Measurements from ENCODE around the gene SPDYE18. TPM values are rescaled to one million over a fixed set of nuclear protein-coding genes. Genes with fewer than 3 reads are reported as not detected.
"Not testable (repeated sequence)": the region's sequence is repeated elsewhere in the genome, so short reads cannot be mapped to it uniquely, and the experiment has no call there.

Gene SPDYE18
- total RNA-seq (under 1 TPM in 6 of 9 donors, not detected in 3; 0.40 to 0.74 (median 0.54) TPM), polyA plus RNA-seq (1 to 10 TPM in 1 of 2 donors, under 1 TPM in 1; 0.21 to 1.0 TPM)
- long read RNA-seq, donor 1: 0 reads
- long read RNA-seq, donor 2, partial matches to known transcripts: 0 of 1 reads
- long read RNA-seq, donor 2, other reads (novel, unspliced or antisense): 1 of 1 reads
- long read RNA-seq, donor 3: 0 reads

DNA sequence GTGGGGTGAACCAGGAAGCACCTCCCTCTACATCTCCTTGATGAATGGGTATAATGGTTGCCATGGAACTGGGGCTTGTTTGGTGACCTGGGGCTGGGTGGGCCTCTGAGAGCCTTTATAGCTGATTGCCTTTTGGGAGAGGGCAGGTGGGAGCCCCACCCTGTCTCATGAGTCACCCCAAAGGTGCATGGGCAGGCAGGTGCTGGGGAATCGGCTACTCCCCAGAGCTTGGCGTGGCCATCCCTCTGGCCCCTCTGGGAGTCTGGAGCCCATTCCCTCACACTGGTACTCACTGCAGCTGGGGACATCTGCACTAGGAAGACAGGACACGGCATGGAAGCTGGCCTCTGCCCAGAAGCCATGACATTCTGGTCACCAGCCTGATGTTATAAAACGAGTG lies at the start of gene SPDYE18:
TSS of gene SPDYE18 (minus strand) at position 2 of the 400 bp plus-strand sequence. CDS start 2,046 bp downstream, outside the sequence.
- intact Hi-C loops (cut with DNase I); H3K27me3 ChIP-seq; H3K36me3 ChIP-seq; H3K9me3 ChIP-seq; DNase-seq; H3K4me1 ChIP-seq; H3K27ac ChIP-seq; H3K4me3 ChIP-seq: not testable (repeated sequence)
- 95 to 96% methylated on average over 4 of the region's 4 CpGs; no CpG with 5 or more reads in 2 of the 4 donors for WGBS, 4 donors
- ATAC-seq: peak in 2 of 4 donors; percentile 24 to 55

DNA sequence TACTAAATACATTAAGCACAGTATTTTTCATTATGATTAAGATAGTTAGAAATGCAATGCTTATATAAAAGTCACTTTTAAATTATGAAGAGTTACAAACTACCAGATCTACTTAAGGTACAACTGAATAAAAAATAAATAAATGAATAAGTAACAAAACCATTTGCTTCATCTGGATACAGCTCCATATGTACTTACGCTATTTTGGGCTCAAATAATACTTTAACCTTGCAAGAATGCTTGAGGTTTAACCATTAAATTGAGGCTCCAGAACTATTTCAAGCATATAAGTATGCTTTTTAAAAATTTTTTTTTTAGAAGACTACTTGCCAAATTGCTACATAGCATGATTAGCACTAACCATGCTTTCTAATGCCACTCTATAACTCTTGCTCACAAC lies 46.0 kb upstream of the SPDYE18 start:
- H3K27ac ChIP-seq; DNase-seq; H3K4me1 ChIP-seq; ATAC-seq; intact Hi-C loops (cut with DNase I); H3K9me3 ChIP-seq; H3K27me3 ChIP-seq; H3K4me3 ChIP-seq: not testable (repeated sequence)
- H3K36me3 ChIP-seq: peaks cover 0 to 13% (median 3%) of the 10 kb centered on the region in 9 donors
- WGBS, 4 donors: 92 to 100% (median 94%) methylated on average over 1 of the region's 1 CpG

DNA sequence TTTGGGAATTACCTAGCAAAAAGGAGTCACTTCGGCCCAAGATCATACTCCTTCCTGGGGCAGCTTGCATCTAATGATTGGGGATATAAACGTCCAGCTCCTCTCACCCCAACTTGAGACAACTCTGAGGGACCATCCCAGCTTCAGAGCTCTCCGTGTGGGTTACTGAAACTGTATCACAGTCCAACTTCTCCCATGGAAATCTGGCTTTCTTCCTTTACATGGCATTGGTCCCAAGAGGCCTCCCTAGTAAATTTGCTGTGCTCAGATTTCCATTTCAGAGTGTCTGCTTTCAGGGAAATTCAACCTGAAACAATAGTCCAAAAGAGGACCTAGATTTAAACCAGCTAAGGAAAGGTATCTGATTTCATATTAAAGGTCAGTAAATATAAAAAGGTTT lies 45.3 kb upstream of the SPDYE18 start:
- DNase-seq; H3K27me3 ChIP-seq; intact Hi-C loops (cut with DNase I); H3K4me3 ChIP-seq; H3K9me3 ChIP-seq; H3K4me1 ChIP-seq: not testable (repeated sequence)
- peak overlapping the region in 1 of 12 donors; percentile 60 for H3K27ac ChIP-seq
- 16 to 43% (median 30%) methylated on average over 2 to 3 of the region's 3 CpGs for WGBS, 4 donors
- H3K36me3 ChIP-seq: peaks cover 0 to 13% (median 3%) of the 10 kb centered on the region in 9 donors
- peak in 1 of 4 donors; percentile 26 for ATAC-seq

DNA sequence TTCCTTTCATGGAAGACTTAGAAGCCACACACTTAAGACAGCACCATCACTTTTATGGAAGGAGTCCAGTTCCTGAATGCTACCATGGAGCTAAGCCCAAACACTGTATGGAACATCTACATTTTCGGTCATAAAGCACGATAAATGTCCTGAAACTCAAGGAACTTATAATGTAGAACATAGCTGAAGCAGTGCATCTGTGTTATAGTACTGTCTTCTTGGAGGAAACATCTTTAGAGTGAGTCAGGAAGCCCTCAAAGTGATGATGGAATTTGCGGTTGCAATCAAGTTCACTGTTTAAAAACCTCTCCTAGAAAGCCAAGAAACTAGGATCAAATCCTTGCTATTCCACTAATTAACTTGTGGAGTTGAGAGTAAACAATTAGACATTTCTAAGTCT lies 43.5 kb upstream of the SPDYE18 start:
- H3K4me3 ChIP-seq; H3K27me3 ChIP-seq; H3K27ac ChIP-seq; H3K4me1 ChIP-seq; intact Hi-C loops (cut with DNase I); ATAC-seq; DNase-seq; H3K9me3 ChIP-seq: not testable (repeated sequence)
- peaks cover 0 to 13% (median 3%) of the 10 kb centered on the region in 9 donors for H3K36me3 ChIP-seq
- WGBS, 4 donors: 93 to 100% (median 96%) methylated on average over 3 of the region's 3 CpGs

- DNase-seq; H3K4me1 ChIP-seq; H3K27ac ChIP-seq; intact Hi-C loops (cut with DNase I); H3K27me3 ChIP-seq; ATAC-seq; H3K36me3 ChIP-seq; H3K9me3 ChIP-seq; H3K4me3 ChIP-seq: not testable (repeated sequence)
Measured at GRCh38 chr7:77102671-77103070, 40.3 kb upstream of the SPDYE18 start.

DNA sequence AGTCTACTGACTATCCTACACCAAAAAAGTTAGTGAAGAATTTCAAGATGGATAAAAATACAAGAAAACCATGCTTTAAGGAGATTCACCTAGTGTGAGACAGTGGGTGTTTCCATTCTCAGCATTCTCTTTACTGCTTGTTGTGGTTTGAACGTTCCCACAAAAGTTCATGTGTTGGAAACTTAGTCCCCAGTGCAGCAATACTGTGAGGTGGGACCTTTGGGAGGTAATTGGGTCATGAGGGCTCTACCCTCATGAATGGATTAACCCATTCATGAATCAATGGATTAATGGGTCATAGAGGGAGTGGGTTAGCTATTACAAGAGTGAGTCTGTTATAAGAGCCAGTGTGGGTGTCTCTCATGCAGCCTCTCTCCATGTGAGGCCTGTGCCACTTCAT lies 38.8 kb upstream of the SPDYE18 start:
- H3K27me3 ChIP-seq; H3K36me3 ChIP-seq; ATAC-seq; H3K9me3 ChIP-seq; H3K27ac ChIP-seq; DNase-seq; H3K4me1 ChIP-seq; intact Hi-C loops (cut with DNase I); H3K4me3 ChIP-seq: not testable (repeated sequence)
- WGBS, 4 donors: 85 to 100% (median 90%) methylated on average over 1 of the region's 1 CpG

DNA sequence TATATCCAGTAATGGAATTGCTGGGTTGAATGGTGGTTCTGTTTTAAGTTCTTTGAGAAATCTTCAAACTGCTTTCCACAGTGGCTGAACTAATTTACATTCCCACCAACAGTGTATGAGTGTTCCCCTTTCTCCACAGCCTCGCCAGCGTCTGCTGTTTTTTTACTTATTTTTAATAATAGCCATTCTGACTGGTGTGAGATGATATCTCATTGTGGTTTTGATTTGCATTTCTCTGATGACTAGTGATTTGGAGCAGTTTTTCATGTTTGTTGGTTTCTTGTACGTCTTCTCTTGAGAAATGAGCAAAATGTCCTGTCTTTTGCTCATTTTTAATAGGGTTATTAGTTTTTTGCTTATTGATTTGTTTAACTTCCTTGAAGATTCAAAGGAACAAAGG lies 38.1 kb upstream of the SPDYE18 start:
- H3K36me3 ChIP-seq; H3K27me3 ChIP-seq; H3K4me1 ChIP-seq; ATAC-seq; DNase-seq; H3K27ac ChIP-seq; H3K4me3 ChIP-seq; H3K9me3 ChIP-seq; intact Hi-C loops (cut with DNase I): not testable (repeated sequence)
- 96 to 100% (median 98%) methylated on average over 2 to 3 of the region's 3 CpGs for WGBS, 4 donors

DNA sequence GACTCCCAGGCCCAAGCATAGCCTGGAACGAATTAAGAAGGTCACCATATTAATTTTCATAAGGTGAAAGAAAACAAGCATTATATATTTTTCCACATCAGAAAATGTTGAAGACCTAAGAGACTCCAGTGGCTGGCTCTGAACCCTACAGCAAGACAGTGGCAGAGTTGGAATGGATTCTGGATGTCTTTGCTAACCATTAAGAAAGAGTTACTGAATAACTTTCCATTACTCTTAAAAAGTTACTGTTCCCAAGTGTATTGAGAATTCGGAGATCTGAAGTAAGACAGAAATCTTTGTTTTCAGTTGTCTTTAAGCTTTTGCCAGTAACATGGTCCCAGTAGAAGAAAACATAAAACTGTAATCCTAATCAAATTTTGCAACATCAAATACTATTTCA lies 29.9 kb upstream of the SPDYE18 start:
- peaks cover 0 to 11% (median 4%) of the 10 kb centered on the region in 9 donors for H3K36me3 ChIP-seq
- H3K9me3 ChIP-seq; H3K4me1 ChIP-seq; H3K4me3 ChIP-seq; DNase-seq; intact Hi-C loops (cut with DNase I); H3K27ac ChIP-seq; ATAC-seq; H3K27me3 ChIP-seq: not testable (repeated sequence)
- 29 to 76% (median 55%) methylated on average over 2 of the region's 2 CpGs for WGBS, 4 donors

DNA sequence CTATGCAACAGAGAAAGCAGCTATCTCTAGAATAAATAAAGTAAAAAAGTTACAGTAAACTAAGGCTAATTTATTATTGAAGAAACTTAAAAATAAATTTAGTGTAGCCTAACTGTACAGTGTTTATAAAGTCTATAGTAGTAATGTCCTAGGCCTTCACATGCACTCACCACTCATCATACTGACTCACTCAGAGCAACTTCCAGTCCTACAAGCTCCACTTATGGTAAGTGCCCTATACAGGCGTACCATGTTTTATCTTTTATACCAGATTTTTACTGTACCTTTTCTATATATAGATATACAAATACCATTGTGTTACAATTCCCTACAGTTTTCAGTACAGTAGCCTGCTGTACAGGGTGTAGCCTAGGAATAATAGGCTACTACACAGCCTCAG lies 19.8 kb upstream of the SPDYE18 start:
- H3K36me3 ChIP-seq: peaks cover 0 to 10% (median 0%) of the 10 kb centered on the region in 9 donors
- ATAC-seq; H3K4me3 ChIP-seq; H3K4me1 ChIP-seq; H3K27me3 ChIP-seq; DNase-seq; H3K9me3 ChIP-seq; H3K27ac ChIP-seq; intact Hi-C loops (cut with DNase I): not testable (repeated sequence)
- 87 to 100% (median 90%) methylated on average over 1 of the region's 1 CpG for WGBS, 4 donors

DNA sequence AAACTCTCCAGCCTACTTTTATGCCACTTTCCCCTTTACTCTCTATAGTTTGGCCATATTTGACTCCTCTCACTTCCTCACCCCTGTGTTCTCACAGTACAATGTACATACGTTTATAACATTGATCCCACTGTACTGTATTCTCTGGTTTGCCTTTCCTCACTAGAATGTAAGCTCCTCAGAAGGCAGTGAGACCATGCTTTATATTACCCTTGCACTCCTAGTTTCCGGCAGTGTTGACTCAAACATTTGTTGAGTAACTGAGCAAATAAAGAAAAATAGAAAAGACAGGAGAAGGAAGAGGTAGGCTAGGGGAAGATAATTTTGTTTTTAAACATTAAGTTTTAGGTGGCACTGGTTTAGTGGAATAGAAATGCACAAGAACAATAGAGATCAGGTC lies 17.9 kb upstream of the SPDYE18 start:
- DNase-seq; ATAC-seq; H3K27me3 ChIP-seq; H3K27ac ChIP-seq; H3K9me3 ChIP-seq; H3K4me1 ChIP-seq; H3K4me3 ChIP-seq; intact Hi-C loops (cut with DNase I): not testable (repeated sequence)
- WGBS, 4 donors: 66 to 91% (median 80%) methylated on average over 2 of the region's 2 CpGs
- H3K36me3 ChIP-seq: peaks cover 0 to 10% (median 0%) of the 10 kb centered on the region in 9 donors

DNA sequence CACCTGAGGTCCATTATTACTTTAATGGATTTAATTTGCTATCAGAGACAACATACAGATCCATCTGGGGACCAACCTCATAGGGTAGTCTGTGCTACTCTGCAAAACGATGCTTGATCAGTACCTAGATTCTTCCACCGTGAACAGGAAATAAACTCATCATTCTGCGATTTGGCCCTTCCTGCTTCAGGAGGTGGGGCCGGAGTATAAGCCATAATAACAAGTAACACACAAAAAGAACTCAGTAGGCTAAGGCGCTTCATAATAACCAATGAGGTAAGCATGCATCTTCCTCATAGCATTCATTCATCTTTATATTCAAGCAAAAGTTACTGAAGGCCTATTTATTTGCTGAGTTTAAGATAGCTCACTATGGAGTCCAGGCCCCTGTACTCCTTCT lies 17.3 kb upstream of the SPDYE18 start:
- H3K4me1 ChIP-seq; H3K9me3 ChIP-seq; H3K27me3 ChIP-seq; H3K4me3 ChIP-seq; DNase-seq; intact Hi-C loops (cut with DNase I): not testable (repeated sequence)
- peak in 3 of 4 donors; percentile 9 to 29 (median 28) for ATAC-seq
- Histone ChIP-seq H3K27ac (peak overlapping the region in 1 of 12 donors; percentile 71), H3K36me3 (peaks cover 0 to 10% (median 0%) of the 10 kb centered on the region in 9 donors)
- 41 to 67% (median 56%) methylated on average over 4 to 5 of the region's 5 CpGs for WGBS, 4 donors

Data from heart left ventricle (tissue), 16 donors.